GM12891 (cell line): ENCODE results near the gene HMGN3.

Source experiments
- PAX5 ChIP-seq: IDR thresholded peaks from 2 replicates; pipeline ENCODE4 v1.6.1; 2011; ENCODE audit warnings: low read length, moderate library complexity, mild to moderate bottlenecking; ENCODE audit not compliant: insufficient read depth, severe bottlenecking
- POLR2A ChIP-seq: IDR thresholded peaks from 2 replicates; pipeline ENCODE4 v1.6.1; 2011; ENCODE audit warnings: low read depth, low read length, control low read depth
- POLR2AphosphoS5 ChIP-seq: IDR thresholded peaks from 2 replicates; pipeline ENCODE4 v1.6.1; 2011; ENCODE audit warnings: low read depth, low read length, control low read depth
- SPI1 ChIP-seq: IDR thresholded peaks from 2 replicates; pipeline ENCODE4 v1.6.1; 2011; ENCODE audit warnings: low read depth, low read length, control low read depth
- TAF1 ChIP-seq: IDR thresholded peaks from 2 replicates; pipeline ENCODE4 v1.6.1; 2011; ENCODE audit warnings: low read depth, low read length, control low read depth

DNA sequence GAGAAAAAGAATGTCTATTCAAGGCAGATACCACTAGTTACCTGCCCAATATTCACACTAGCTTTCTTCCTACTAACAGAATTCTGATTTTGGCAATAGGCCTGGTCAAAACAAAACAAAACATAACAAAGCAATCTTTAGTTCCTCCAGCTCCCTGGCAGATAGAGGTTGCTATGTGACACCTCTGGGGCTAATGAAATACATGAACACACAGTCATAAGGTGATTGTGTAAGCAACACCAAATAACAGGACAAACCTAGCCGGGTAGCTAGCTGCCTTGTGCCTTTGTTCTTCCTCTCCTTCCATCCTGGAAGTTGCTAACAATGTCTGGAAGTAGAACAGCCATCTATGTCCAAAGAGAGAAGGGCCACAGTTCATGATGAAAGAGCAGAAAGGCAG, 6.0 kb upstream of the HMGN3 start:
- no peak for TF ChIP-seq TAF1
- TF ChIP-seq POLR2A, result no peak
- TF ChIP-seq POLR2AphosphoS5, result no peak
- no peak for TF ChIP-seq SPI1
- TF ChIP-seq PAX5, result no peak
